K562 (cell line): ENCODE measurements around the gene LCN15. TPM values are rescaled to one million over a fixed set of nuclear protein-coding genes. Genes with fewer than 3 reads are reported as not detected.

Experiments used
- PHTF2 ChIP-seq: fragments of 250-450 bp; sonication (Bioruptor Pico); IDR thresholded peaks from 2 replicates; pipeline ENCODE4 v1.5.0; 2021; ENCODE audit warnings: mild to moderate bottlenecking
- ZNF316 ChIP-seq: fragments of 450-650 bp; IDR thresholded peaks from 2 replicates; pipeline ENCODE4 v1.6.1; 2016
- polyA plus RNA-seq, 8 experiments: library from polyadenylated mRNA; depleted of rRNA in 4 of 8; stranded (reverse) in 5 of 8; unstranded in 3 of 8; fragments of >200 nt; fragmentation: Nextera tagmentation in 2 of 8; fragmentation: Illumina TruSeq in 1 of 8; extraction: Ambion mirVana in 2 of 8; extraction: Trizol in 1 of 8; gene quantifications; 2 replicates each; pipeline versions ENCODE4 v1.2.1 to v1.2.3, GENCODE V29; 2011 to 2014; ENCODE audit warnings: inconsistent platforms in 1 of 8, missing spikeins in 1 of 8
- total RNA-seq, 7 experiments: library from RNA; depleted of rRNA in 6 of 7; stranded (reverse); fragments of >200 nt in 6 of 7; fragmentation: Illumina TruSeq in 2 of 7; extraction: Trizol in 2 of 7; gene quantifications; 2 replicates each; pipeline versions ENCODE4 v1.2.1 to v1.2.3, GENCODE V29; 2011 to 2021; ENCODE audit warnings: low replicate concordance in 1 of 7
- TF ChIP-seq, protein P1 (sequence below): fragments of 250-450 bp; sonication (Bioruptor Pico); IDR thresholded peaks from 2 replicates; pipeline ENCODE4 v1.4.0; 2020; ENCODE audit warnings: mild to moderate bottlenecking, moderate library complexity
- TF ChIP-seq, protein P2 (sequence below): sonication (generic); formaldehyde crosslinking; IDR thresholded peaks from 2 replicates; pipeline ENCODE4 v1.8.0; 2023; ENCODE audit warnings: missing genetic modification reagents, mild to moderate bottlenecking, borderline replicate concordance
- TF ChIP-seq, protein P3 (sequence below): fragments of 450-650 bp; formaldehyde crosslinking; IDR thresholded peaks from 2 replicates; pipeline ENCODE4 v1.4.0; 2020; ENCODE audit warnings: mild to moderate bottlenecking, moderate library complexity
- TF ChIP-seq, protein P4 (sequence below): fragments of 250-450 bp; sonication (Bioruptor Pico); IDR thresholded peaks from 2 replicates; pipeline ENCODE4 v1.5.0; 2021

Gene LCN15
- total and polyA plus RNA-seq, 9 of the 15 experiments (the other 6 are each of a cell fraction or from before 2014, with no cell fraction given), result 0.66 TPM; not detected in 8

DNA sequence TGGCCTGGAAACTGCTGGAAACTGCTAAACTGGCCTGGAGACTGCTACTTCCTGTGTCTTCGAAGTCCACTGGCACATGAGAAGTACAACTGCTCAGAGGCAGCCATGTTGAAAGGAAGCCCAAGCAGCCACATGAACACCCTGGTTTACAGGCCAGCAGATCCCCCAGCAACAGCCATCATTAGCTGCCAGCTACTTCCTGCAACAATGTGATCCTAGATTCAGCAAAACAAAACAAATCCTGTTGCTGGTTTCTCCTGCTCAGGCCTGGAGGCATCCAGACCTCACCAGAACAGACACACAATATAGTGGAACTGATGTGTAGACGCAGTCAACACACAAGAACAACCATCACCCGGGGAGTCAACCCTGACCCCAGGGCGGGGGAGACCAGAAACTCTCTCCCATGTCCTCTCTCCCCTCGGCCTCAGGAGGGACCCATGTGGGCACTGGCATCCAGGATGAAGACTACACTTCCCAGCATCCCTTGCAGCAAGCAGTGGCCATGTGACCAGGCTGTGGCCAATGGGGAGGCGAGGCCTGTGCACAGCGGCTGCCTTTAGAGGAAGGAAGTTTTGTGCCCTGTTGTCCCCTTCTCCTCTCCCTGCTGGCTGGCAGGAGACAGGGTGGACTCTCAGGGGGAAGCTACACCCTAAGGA, 9.2 kb upstream of the LCN15 start (continued):
- TF ChIP-seq, protein P1, sequence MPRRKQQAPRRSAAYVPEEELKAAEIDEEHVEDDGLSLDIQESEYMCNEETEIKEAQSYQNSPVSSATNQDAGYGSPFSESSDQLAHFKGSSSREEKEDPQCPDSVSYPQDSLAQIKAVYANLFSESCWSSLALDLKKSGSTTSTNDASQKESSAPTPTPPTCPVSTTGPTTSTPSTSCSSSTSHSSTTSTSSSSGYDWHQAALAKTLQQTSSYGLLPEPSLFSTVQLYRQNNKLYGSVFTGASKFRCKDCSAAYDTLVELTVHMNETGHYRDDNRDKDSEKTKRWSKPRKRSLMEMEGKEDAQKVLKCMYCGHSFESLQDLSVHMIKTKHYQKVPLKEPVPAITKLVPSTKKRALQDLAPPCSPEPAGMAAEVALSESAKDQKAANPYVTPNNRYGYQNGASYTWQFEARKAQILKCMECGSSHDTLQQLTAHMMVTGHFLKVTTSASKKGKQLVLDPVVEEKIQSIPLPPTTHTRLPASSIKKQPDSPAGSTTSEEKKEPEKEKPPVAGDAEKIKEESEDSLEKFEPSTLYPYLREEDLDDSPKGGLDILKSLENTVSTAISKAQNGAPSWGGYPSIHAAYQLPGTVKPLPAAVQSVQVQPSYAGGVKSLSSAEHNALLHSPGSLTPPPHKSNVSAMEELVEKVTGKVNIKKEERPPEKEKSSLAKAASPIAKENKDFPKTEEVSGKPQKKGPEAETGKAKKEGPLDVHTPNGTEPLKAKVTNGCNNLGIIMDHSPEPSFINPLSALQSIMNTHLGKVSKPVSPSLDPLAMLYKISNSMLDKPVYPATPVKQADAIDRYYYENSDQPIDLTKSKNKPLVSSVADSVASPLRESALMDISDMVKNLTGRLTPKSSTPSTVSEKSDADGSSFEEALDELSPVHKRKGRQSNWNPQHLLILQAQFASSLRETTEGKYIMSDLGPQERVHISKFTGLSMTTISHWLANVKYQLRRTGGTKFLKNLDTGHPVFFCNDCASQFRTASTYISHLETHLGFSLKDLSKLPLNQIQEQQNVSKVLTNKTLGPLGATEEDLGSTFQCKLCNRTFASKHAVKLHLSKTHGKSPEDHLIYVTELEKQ (CRISPR knock-in tag), result no peak
- TF ChIP-seq PHTF2 (CRISPR knock-in tag) (no peak), ZNF316 (no peak)
- TF ChIP-seq, protein P2, sequence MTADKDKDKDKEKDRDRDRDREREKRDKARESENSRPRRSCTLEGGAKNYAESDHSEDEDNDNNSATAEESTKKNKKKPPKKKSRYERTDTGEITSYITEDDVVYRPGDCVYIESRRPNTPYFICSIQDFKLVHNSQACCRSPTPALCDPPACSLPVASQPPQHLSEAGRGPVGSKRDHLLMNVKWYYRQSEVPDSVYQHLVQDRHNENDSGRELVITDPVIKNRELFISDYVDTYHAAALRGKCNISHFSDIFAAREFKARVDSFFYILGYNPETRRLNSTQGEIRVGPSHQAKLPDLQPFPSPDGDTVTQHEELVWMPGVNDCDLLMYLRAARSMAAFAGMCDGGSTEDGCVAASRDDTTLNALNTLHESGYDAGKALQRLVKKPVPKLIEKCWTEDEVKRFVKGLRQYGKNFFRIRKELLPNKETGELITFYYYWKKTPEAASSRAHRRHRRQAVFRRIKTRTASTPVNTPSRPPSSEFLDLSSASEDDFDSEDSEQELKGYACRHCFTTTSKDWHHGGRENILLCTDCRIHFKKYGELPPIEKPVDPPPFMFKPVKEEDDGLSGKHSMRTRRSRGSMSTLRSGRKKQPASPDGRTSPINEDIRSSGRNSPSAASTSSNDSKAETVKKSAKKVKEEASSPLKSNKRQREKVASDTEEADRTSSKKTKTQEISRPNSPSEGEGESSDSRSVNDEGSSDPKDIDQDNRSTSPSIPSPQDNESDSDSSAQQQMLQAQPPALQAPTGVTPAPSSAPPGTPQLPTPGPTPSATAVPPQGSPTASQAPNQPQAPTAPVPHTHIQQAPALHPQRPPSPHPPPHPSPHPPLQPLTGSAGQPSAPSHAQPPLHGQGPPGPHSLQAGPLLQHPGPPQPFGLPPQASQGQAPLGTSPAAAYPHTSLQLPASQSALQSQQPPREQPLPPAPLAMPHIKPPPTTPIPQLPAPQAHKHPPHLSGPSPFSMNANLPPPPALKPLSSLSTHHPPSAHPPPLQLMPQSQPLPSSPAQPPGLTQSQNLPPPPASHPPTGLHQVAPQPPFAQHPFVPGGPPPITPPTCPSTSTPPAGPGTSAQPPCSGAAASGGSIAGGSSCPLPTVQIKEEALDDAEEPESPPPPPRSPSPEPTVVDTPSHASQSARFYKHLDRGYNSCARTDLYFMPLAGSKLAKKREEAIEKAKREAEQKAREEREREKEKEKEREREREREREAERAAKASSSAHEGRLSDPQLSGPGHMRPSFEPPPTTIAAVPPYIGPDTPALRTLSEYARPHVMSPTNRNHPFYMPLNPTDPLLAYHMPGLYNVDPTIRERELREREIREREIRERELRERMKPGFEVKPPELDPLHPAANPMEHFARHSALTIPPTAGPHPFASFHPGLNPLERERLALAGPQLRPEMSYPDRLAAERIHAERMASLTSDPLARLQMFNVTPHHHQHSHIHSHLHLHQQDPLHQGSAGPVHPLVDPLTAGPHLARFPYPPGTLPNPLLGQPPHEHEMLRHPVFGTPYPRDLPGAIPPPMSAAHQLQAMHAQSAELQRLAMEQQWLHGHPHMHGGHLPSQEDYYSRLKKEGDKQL (CRISPR knock-in tag), result no peak
- TF ChIP-seq, protein P3, sequence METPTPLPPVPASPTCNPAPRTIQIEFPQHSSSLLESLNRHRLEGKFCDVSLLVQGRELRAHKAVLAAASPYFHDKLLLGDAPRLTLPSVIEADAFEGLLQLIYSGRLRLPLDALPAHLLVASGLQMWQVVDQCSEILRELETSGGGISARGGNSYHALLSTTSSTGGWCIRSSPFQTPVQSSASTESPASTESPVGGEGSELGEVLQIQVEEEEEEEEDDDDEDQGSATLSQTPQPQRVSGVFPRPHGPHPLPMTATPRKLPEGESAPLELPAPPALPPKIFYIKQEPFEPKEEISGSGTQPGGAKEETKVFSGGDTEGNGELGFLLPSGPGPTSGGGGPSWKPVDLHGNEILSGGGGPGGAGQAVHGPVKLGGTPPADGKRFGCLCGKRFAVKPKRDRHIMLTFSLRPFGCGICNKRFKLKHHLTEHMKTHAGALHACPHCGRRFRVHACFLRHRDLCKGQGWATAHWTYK (CRISPR knock-in tag), result no peak
- TF ChIP-seq, protein P4, sequence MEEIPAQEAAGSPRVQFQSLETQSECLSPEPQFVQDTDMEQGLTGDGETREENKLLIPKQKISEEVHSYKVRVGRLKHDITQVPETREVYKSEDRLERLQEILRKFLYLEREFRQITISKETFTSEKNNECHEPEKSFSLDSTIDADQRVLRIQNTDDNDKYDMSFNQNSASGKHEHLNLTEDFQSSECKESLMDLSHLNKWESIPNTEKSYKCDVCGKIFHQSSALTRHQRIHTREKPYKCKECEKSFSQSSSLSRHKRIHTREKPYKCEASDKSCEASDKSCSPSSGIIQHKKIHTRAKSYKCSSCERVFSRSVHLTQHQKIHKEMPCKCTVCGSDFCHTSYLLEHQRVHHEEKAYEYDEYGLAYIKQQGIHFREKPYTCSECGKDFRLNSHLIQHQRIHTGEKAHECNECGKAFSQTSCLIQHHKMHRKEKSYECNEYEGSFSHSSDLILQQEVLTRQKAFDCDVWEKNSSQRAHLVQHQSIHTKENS (CRISPR knock-in tag), result no peak
